Astrocyte (in vitro differentiated cells and primary cell): Measurements from ENCODE around the gene HK3.

Source experiments
- CTCF ChIP-seq: IDR thresholded peaks from 2 replicates; pipeline ENCODE4 v1.5.1; 2011; ENCODE audit warnings: low read depth, mild to moderate bottlenecking, inconsistent platforms, low read length, moderate library complexity; ENCODE audit not compliant: insufficient read depth
- EZH2 ChIP-seq: IDR thresholded peaks from 2 replicates; pipeline ENCODE4 v1.6.1; 2012; ENCODE audit warnings: mild to moderate bottlenecking, low read length, inconsistent platforms; ENCODE audit not compliant: insufficient read depth

DNA sequence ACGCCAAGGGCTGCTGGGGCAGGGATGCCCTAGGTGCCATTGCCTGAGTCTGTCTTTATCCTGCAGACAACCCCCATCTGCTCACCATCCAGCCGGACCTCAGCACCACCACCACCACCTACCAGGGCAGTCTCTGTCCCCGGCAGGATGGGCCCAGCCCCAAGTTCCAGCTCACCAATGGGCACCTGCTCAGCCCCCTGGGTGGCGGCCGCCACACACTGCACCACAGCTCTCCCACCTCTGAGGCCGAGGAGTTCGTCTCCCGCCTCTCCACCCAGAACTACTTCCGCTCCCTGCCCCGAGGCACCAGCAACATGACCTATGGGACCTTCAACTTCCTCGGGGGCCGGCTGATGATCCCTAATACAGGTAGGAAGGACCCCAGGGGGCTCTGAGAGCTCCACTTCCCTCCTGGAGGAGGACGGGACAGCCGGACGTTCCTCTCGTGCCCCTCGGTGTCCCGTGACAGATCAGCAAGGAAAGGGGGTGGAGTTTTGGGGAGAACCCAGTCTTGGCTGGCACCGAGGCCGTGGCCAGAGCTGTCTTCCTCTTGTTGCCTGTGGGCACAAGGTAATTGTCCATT is 24.9 kb downstream of the HK3 start:
- TF ChIP-seq CTCF (no peak), EZH2 (no peak)
